GM15510 (cell line): ENCODE results near the gene TTLL6.

Experiments used
- POLR2A ChIP-seq: IDR thresholded peaks from 3 replicates; pipeline ENCODE4 v1.6.1; 2011; ENCODE audit warnings: borderline replicate concordance; ENCODE audit not compliant: insufficient read length; ENCODE audit errors: extremely low read depth

The TTLL6 gene

DNA sequence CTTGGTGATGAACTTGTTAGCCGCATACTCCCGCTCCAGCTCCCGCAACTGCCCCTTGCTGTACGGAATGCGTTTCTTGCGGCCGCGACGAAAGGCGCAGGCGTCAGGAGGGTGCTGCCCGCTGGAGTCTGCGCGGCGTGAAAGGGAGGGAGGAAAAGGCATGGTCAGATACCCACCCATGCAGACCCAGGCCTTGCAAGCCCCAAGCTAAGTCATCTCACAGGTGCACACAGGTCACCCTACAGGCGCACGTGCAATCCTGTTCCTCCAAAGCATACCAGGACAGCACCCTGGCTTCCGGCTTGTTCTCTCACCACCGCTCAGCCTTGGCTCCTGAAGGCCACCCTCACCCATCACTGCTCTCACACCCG, 90.1 kb downstream of the TTLL6 start:
- no peak for TF ChIP-seq POLR2A

DNA sequence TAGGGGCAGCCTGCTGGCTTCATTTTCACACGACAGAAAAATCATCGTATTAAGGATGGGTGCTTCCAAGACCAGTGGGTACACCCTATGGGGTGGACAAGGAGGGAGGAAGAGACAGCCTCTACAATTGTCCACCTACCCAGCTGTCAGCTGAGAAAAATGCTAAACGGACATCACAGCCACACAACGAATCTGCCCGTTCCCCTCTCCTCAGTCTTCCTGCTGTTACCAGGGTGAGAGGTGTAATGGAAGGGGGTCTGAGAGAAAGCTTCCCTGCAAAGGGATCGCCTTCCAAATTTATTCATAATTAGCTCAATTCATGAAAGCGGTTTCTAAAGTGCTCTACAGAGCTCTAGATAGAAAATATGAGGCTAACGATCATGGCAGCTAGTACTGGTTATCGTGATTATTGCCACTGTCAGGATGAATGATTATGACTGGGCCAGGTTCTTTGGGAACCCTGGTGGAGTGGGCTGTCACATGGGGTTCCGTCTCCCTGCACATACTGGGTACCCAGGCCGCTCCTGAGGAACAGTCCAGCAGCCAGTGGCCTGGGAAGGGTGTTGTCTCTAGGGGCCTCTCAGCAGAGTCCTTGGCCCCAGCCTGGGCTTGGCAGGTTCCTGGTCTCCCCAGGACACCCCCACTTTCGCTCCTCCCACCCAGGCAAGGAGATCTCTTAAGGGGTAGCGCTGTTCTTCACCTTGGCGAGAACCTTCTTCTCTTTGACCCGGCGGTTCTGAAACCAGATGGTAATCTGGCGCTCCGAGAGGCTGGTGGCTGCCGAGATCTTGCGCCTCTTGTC, 90.7 kb downstream of the TTLL6 start:
- TF ChIP-seq POLR2A: no peak

DNA sequence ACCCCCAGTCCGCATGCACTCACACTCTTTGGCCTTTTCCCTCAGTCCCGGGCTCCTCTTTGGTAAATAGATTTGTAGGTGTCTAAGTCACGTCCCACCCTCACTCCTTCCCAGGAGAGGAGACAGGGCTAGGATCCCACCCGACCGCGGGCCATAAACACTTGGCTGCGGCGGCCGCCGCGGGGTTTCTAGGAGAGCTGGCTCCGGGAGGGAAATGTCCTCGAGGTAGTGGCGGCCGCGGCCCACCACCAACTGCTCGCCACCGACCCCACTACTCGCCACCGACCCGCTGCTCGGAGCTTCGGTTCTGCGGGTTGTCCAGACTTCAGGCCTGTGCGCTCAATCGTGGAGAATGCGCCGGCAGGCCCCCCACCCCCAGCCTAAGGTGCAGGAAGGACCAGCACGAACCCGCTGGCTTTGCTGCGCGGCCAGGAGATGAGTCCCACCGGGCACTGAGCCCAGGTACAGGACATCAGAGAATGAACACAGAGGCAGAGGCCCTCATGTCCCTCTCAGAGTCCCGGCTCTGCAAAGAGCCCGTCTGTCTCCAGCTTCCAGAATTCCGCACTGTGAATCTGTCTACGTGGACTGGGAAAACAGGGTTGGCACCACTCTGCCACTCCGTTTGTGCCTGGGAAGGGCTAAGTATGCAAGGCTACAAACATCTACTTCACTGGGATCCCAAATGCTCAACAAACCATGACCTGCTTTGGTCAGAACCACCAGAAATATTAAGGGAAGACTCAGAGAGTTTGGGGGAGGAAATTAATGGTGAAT, 91.6 kb downstream of the TTLL6 start:
- no peak for TF ChIP-seq POLR2A

- TF ChIP-seq POLR2A: no peak
These were observed 92.1 kb downstream of the TTLL6 start for GRCh38 chr17:48725004-48725287.

- TF ChIP-seq POLR2A: no peak
These were observed 92.6 kb downstream of the TTLL6 start for GRCh38 chr17:48724251-48725003.

DNA sequence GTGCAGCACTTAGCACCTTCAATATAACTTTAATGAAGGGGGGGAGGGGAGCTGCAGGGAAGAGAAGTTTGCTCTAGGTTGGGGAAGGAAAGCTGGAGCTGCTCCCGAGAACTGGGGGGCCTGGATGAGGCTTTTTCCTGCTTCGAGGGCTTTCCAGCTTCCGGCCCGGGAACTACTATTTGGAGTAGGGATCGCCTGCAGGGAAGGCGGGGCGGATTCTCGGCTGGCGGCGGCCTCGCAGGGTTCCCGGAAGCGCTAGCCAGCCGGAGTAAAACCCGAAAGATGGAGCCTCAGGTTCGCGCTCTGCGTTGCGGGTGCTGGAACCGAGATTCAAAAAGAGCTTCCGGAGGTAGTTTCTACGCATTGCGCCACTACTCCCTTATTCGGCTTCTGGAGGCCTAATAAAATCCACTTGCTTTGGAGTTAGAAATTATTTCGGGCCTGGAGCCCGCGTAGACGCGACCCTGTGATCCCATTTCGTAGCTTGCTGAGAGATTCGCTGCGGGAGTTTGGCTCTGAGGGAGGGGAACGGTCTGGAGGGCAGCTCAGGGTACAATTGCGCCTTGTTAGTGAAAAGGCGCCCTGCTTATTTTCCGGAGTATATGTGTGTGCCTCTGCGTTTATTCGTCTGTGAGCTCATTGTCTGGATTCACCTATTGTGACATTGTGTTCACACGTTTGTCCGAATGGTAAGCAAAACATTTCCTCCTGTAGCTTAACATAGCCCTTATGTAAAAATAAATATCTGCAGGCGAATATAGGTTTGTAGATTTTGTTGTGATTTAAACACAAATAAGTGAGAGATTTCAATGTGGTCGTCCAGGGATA, 93.4 kb downstream of the TTLL6 start:
- TF ChIP-seq POLR2A: no peak

DNA sequence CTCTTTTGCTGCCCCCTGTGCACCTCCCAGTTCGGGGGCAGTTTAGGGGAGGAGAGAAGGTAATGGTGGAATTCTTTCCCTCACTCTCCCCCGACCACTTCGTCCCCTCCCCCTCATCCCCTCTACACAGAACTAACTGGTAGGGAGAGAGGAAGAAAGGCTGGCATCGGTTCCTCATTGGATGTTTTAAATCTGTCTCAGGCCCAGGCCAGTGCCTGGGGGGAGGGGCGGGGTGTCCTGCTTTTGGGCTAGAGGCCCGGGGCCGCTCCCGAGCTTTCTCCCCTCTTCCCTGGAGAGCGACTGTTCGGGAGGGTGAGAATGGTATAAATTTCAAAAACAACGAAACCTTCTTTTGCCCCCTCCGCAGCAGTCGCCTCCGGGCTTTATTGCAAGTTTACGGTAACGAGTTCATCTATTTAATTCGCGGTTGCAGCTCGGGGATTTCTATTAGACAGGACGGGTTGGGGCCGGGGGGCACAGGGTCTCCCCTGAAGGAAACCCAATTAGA, 94.1 kb downstream of the TTLL6 start, which contains the start of gene PRAC2:
TSS of gene PRAC2 (plus strand) at position 271 of the 508 bp plus-strand sequence. CDS start 1,226 bp downstream, outside the sequence.
- TF ChIP-seq POLR2A: no peak

DNA sequence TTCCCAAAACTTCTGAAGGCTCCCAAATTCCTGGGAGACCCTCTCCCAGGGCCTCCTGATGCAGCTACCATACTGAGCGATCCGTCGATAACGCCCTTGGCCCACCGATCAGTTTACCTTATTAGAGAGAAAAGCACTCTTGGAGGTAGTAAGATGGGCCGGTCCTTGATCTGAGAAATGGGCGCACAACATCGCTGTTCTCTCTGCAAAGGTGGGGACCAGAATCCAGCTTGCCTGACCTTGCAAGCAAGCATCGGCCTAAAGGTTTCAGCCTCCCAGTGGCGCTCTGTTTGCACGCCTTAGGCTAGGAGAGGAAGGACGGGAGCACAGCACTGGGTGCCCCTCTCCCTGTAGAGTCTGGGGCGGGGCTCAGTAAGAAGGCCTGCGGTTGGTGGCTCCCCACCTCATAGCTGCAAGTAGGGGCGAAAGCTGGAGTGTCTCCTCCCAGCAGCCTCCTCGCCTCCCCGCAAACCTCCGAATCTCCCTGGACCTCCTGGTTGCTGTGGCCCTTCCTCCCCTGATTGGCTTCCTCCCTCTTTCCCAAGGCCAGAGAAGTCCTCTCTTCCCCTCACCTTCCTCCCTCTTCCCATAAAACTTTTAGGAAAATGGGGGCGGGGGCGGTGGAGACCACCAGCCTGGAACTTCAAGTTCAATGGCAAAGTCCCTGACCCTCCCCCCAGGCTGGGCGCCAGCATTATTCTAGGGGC, 94.7 kb downstream of the TTLL6 start, which contains the start of gene PRAC1:
TSS of gene PRAC1 (minus strand) at position 318 of the 707 bp plus-strand sequence. CDS start at position 192, 126 bp downstream.
- TF ChIP-seq POLR2A: no peak

GRCh38 chr17:48721009-48721402, 96.0 kb downstream of the TTLL6 start:
- TF ChIP-seq POLR2A: no peak

- TF ChIP-seq POLR2A: no peak
These were observed 96.6 kb downstream of the TTLL6 start for GRCh38 chr17:48720266-48721008.

- TF ChIP-seq POLR2A: no peak
These were observed 97.3 kb downstream of the TTLL6 start for GRCh38 chr17:48719642-48720265.
